K562 (cell line): ENCODE results near the gene BORA. TPM values are rescaled to one million over a fixed set of nuclear protein-coding genes. Genes with fewer than 3 reads are reported as not detected.

Experiments
- ATAC-seq: fragments of 200-7000 bp; cut with Tn5 transposase; 3 replicates; pipeline ENCODE4 v1.9.1; 2020; ENCODE audit warnings: moderate library complexity
- BruUV-seq: library from RNA; stranded (reverse); fragments of 400-500 nt; replicated peaks from 2 replicates; lab custom pipeline; 2021; lab: Mats Ljungman, UMichigan
- CTCF ChIA-PET: fragments of 300-600 bp; formaldehyde crosslinking; extraction: SDS; loops from one replicate; lab custom pipeline; 2021; ENCODE audit warnings: low intra/inter-chr PET ratio; lab: Yijun Ruan, JAX
- POLR2A ChIA-PET: fragments of 300-600, 350-650 bp; sonication (Branson Sonifier 250); formaldehyde crosslinking; extraction: SDS; loops from one replicate; lab custom pipeline; 2021; ENCODE audit warnings: antibody characterized with exemption, inconsistent platforms; lab: Yijun Ruan, JAX
- DNase-seq, 4 experiments: peaks; one replicate each; pipeline versions ENCODE4 v3.0.0 to v3.0.0-alpha.2; 2011 to 2018; ENCODE audit warnings: low spot score in 3 of 4, mixed read lengths in 3 of 4; ENCODE audit errors: extremely low read depth in 1 of 4
- FAIRE-seq: peaks from 2 replicates; lab custom pipeline; 2011; peaks lifted over from hg19 to GRCh38; lab: Jason Lieb, UNC
- H2AFZ ChIP-seq: 2 replicates; pipeline ENCODE4 v1.6.0; 2011; ENCODE audit warnings: low read depth, low read length, control low read depth, inconsistent platforms
- H3K27ac ChIP-seq: fragments of 200-600 bp; 3 replicates; pipeline ENCODE4 v1.8.0; 2011; ENCODE audit warnings: low read depth, mild to moderate bottlenecking, control low read depth, inconsistent platforms, low read length, moderate library complexity, mixed read lengths; ENCODE audit errors: extremely low read depth
- H3K27me3 ChIP-seq, 2 experiments: fragments of 300-600 bp in 1 of 2; 2 replicates in 1 of 2; 3 replicates in 1 of 2; pipeline versions ENCODE4 v1.6.0 to v1.8.0; 2011; ENCODE audit warnings: inconsistent platforms in 2 of 2, low read length in 2 of 2, mild to moderate bottlenecking in 1 of 2, mixed read lengths in 1 of 2, moderate library complexity in 1 of 2; ENCODE audit not compliant: control insufficient read depth in 2 of 2, insufficient read depth in 2 of 2
- H3K36me3 ChIP-seq: fragments of 300-600 bp; 3 replicates; pipeline ENCODE4 v1.8.0; 2011; ENCODE audit warnings: mild to moderate bottlenecking, low read length, inconsistent platforms; ENCODE audit not compliant: control insufficient read depth, insufficient read depth
- H3K4me1 ChIP-seq, 2 experiments: fragments of 200-600 bp in 1 of 2; replicated peaks in 1 of 2; 2 replicates in 1 of 2; 3 replicates in 1 of 2; pipeline versions ENCODE4 v1.5.1 to v1.8.0; 2011; ENCODE audit warnings: inconsistent platforms in 2 of 2, low read length in 2 of 2, mild to moderate bottlenecking in 1 of 2, mixed read lengths in 1 of 2, moderate library complexity in 1 of 2; ENCODE audit not compliant: control insufficient read depth in 2 of 2, insufficient read depth in 2 of 2
- H3K4me2 ChIP-seq: 2 replicates; pipeline ENCODE4 v1.6.1; 2011; ENCODE audit warnings: low read length, control low read depth, inconsistent platforms, mixed read lengths; ENCODE audit not compliant: insufficient read depth
- H3K4me3 ChIP-seq: fragments of 200-600 bp; sonication (generic), shearing (Covaris generic); 2 replicates; pipeline ENCODE4 v1.5.1; 2016; ENCODE audit warnings: control low read depth, inconsistent platforms
- H3K79me2 ChIP-seq: fragments of 200-600 bp; 3 replicates; pipeline ENCODE4 v1.8.0; 2011; ENCODE audit warnings: low read length, inconsistent platforms; ENCODE audit not compliant: control insufficient read depth, insufficient read depth
- H3K9ac ChIP-seq, 2 experiments: 2 replicates each; pipeline versions ENCODE4 v1.6.0 to v1.6.1; 2011; ENCODE audit warnings: low read depth in 2 of 2, low read length in 2 of 2, control low read depth in 1 of 2, inconsistent platforms in 1 of 2, mild to moderate bottlenecking in 1 of 2, mixed read lengths in 1 of 2; ENCODE audit not compliant: insufficient read depth in 1 of 2
- H3K9me1 ChIP-seq: one replicate; pipeline ENCODE4 v1.6.0; 2011; ENCODE audit warnings: inconsistent platforms, mild to moderate bottlenecking, low read length, moderate library complexity; ENCODE audit not compliant: control insufficient read depth, insufficient read depth
- H3K9me3 ChIP-seq: replicated peaks from 2 replicates; pipeline ENCODE4 v1.5.1; 2011; ENCODE audit warnings: low read depth, low read length, inconsistent platforms; ENCODE audit not compliant: control insufficient read depth, insufficient read depth
- H4K20me1 ChIP-seq: replicated peaks from 2 replicates; pipeline ENCODE4 v1.6.1; 2011; ENCODE audit warnings: low read length, inconsistent platforms, mixed read lengths; ENCODE audit not compliant: control insufficient read depth, insufficient read depth
- CAMTA2 ChIP-seq: fragments of 250-450 bp; sonication (Bioruptor Pico); conservative IDR thresholded peaks from 2 replicates; pipeline ENCODE4 v1.5.1; 2022
- KDM1A ChIP-seq, 2 experiments: fragments of 450-650 bp; IDR thresholded peaks; 2 replicates each; pipeline ENCODE4 v1.6.1; 2016; ENCODE audit warnings: mild to moderate bottlenecking in 2 of 2
- NUFIP1 ChIP-seq: fragments of 450-650 bp; IDR thresholded peaks from 2 replicates; pipeline ENCODE4 v1.6.1; 2018; ENCODE audit not compliant: partially characterized antibody
- RBBP5 ChIP-seq: fragments of 200-600 bp; sonication (generic); IDR thresholded peaks from 2 replicates; pipeline ENCODE4 v1.6.1; 2012; ENCODE audit warnings: borderline replicate concordance, mild to moderate bottlenecking, low read length, control low read depth, inconsistent platforms; ENCODE audit not compliant: insufficient read depth, poor library complexity, severe bottlenecking
- ZBTB17 ChIP-seq: fragments of 450-650 bp; formaldehyde crosslinking; IDR thresholded peaks from 2 replicates; pipeline ENCODE4 v1.4.0; 2020; ENCODE audit warnings: mild to moderate bottlenecking
- WGBS: fragments of 100-300 bp; shearing (Covaris generic); methylation state at CpG from one replicate; pipeline ENCODE4 v1.1.6; 2016; ENCODE audit warnings: low coverage, mixed read lengths; ENCODE audit not compliant: insufficient coverage; ENCODE audit errors: missing lambda C conversion rate; 5-methylcytosine and 5-hydroxymethylcytosine counted together
- in situ Hi-C: fragments of 300-500 bp; cut with MboI; formaldehyde crosslinking; loops from 4 replicates; pipeline ENCODE4 v1.15.0; 2018; ENCODE audit warnings: inconsistent platforms, mixed read lengths
- intact Hi-C: fragments of 100-400 bp; cut with micrococcal nuclease; formaldehyde crosslinking; loops from 2 replicates; pipeline ENCODE4 v1.14.2; 2022
- polyA plus RNA-seq, 8 experiments: library from polyadenylated mRNA; depleted of rRNA in 4 of 8; stranded (reverse) in 5 of 8; unstranded in 3 of 8; fragments of >200 nt; fragmentation: Nextera tagmentation in 2 of 8; fragmentation: Illumina TruSeq in 1 of 8; extraction: Ambion mirVana in 2 of 8; extraction: Trizol in 1 of 8; gene quantifications; 2 replicates each; pipeline versions ENCODE4 v1.2.1 to v1.2.3, GENCODE V29; 2011 to 2014; ENCODE audit warnings: inconsistent platforms in 1 of 8, missing spikeins in 1 of 8
- total RNA-seq, 7 experiments: library from RNA; depleted of rRNA in 6 of 7; stranded (reverse); fragments of >200 nt in 6 of 7; fragmentation: Illumina TruSeq in 2 of 7; extraction: Trizol in 2 of 7; gene quantifications; 2 replicates each; pipeline versions ENCODE4 v1.2.1 to v1.2.3, GENCODE V29; 2011 to 2021; ENCODE audit warnings: low replicate concordance in 1 of 7
- TF ChIP-seq, protein P1 (sequence below): fragments of 450-650 bp; formaldehyde crosslinking; IDR thresholded peaks from 2 replicates; pipeline ENCODE4 v1.4.0; 2020; ENCODE audit warnings: mild to moderate bottlenecking, mixed read lengths
- TF ChIP-seq, protein P2 (sequence below): fragments of 250-450 bp; sonication (Bioruptor Pico); IDR thresholded peaks from 2 replicates; pipeline ENCODE4 v1.5.0; 2021; ENCODE audit warnings: mild to moderate bottlenecking, borderline replicate concordance
- TF ChIP-seq, protein P3 (sequence below): fragments of 250-450 bp; sonication (Bioruptor Pico); IDR thresholded peaks from 2 replicates; pipeline ENCODE4 v1.4.0; 2020
- TF ChIP-seq, protein P4 (sequence below): fragments of 250-450 bp; sonication (Bioruptor Pico); IDR thresholded peaks from 2 replicates; pipeline ENCODE4 v1.5.0; 2020; ENCODE audit warnings: mild to moderate bottlenecking
- TF ChIP-seq, protein P5 (sequence below): fragments of 250-450 bp; sonication (Bioruptor Pico); IDR thresholded peaks from 2 replicates; pipeline ENCODE4 v1.8.0; 2022; ENCODE audit warnings: moderate library complexity, mild to moderate bottlenecking, inconsistent platforms

BORA gene
- total and polyA plus RNA-seq, 9 of the 15 experiments (the other 6 are each of a cell fraction or from before 2014, with no cell fraction given): 12.4 to 21.5 (median 18.2) TPM

DNA sequence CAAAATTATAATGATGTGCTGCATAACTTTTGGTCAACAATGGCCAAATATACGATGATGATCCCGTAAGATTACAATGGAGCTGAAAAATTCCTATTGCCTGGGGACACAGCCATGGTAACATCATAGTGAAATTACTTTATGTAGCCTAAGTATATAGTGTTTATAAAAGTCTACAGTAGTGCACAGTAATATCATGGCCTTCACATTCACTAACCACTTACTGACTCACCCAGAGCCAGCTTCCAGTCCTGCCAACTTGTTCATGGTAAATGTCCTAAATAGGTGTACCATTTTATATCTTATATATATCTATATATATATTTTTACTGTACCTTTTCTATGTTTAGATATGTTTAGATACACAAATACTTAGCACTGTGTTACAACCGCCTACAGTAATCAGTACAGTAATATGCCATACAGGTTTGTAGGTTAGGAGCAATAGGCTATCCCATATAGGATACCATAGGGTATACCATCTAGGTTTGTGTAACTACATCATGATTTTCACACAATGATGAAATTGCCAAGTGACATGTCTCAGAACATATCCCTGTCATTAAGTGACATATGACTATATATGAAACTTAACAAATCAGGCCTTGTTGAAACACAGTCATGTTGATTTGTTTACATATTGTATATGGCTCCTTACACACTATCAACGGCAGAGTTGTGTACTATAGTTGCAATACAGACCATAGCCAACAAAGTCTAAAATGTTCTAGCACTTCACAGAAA is 30.2 kb downstream of the BORA start (continued):
- TF ChIP-seq, protein P1, sequence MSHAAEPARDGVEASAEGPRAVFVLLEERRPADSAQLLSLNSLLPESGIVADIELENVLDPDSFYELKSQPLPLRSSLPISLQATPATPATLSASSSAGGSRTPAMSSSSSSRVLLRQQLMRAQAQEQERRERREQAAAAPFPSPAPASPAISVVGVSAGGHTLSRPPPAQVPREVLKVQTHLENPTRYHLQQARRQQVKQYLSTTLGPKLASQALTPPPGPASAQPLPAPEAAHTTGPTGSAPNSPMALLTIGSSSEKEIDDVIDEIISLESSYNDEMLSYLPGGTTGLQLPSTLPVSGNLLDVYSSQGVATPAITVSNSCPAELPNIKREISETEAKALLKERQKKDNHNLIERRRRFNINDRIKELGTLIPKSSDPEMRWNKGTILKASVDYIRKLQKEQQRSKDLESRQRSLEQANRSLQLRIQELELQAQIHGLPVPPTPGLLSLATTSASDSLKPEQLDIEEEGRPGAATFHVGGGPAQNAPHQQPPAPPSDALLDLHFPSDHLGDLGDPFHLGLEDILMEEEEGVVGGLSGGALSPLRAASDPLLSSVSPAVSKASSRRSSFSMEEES (CRISPR knock-in tag): no peak
- TF ChIP-seq, protein P2, sequence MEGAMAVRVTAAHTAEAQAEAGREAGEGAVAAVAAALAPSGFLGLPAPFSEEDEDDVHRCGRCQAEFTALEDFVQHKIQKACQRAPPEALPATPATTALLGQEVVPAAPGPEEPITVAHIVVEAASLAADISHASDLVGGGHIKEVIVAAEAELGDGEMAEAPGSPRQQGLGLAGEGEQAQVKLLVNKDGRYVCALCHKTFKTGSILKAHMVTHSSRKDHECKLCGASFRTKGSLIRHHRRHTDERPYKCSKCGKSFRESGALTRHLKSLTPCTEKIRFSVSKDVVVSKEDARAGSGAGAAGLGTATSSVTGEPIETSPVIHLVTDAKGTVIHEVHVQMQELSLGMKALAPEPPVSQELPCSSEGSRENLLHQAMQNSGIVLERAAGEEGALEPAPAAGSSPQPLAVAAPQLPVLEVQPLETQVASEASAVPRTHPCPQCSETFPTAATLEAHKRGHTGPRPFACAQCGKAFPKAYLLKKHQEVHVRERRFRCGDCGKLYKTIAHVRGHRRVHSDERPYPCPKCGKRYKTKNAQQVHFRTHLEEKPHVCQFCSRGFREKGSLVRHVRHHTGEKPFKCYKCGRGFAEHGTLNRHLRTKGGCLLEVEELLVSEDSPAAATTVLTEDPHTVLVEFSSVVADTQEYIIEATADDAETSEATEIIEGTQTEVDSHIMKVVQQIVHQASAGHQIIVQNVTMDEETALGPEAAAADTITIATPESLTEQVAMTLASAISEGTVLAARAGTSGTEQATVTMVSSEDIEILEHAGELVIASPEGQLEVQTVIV: no peak

DNA sequence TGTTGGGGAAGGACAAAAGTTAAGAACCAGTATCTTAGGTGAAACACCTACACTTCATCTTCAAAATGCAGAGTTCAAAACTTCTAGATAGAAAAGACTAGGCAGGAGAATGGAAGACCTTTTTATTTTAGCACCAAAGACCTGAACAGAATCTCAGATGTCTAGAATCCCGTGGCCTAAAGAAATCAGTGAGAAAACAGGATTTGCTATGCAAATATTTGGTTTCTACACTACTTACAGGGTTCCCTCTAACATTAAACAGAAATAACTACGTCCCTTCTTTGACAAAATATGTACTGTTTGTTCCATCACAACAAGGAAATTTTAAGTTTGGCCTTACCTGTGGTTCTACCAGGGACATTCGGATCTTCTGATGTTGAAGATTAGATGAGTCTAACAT is 32.5 kb downstream of the BORA start:
- ATAC-seq (no peak), FAIRE-seq (no peak), DNase-seq (no peak)
- no peaks in the 10 kb centered on the region for H3K27me3 ChIP-seq
- H3K4me1 ChIP-seq: no peaks in the 10 kb centered on the region
- H3K9me3 ChIP-seq: no peaks in the 10 kb centered on the region
- no peaks in the 10 kb centered on the region for H3K9me1 ChIP-seq
- no peak overlapping the region for H2AFZ ChIP-seq
- no TSS peak for BruUV-seq
- intact Hi-C loops: no loop called here
- peaks cover 88% of the 10 kb centered on the region for H3K36me3 ChIP-seq
- no peak overlapping the region for H3K27ac ChIP-seq
- TF ChIP-seq, protein P3, sequence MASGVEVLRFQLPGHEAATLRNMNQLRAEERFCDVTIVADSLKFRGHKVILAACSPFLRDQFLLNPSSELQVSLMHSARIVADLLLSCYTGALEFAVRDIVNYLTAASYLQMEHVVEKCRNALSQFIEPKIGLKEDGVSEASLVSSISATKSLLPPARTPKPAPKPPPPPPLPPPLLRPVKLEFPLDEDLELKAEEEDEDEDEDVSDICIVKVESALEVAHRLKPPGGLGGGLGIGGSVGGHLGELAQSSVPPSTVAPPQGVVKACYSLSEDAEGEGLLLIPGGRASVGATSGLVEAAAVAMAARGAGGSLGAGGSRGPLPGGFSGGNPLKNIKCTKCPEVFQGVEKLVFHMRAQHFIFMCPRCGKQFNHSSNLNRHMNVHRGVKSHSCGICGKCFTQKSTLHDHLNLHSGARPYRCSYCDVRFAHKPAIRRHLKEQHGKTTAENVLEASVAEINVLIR: no peak
- TF ChIP-seq ZBTB17 (CRISPR knock-in tag): no peak
- TF ChIP-seq, protein P4, sequence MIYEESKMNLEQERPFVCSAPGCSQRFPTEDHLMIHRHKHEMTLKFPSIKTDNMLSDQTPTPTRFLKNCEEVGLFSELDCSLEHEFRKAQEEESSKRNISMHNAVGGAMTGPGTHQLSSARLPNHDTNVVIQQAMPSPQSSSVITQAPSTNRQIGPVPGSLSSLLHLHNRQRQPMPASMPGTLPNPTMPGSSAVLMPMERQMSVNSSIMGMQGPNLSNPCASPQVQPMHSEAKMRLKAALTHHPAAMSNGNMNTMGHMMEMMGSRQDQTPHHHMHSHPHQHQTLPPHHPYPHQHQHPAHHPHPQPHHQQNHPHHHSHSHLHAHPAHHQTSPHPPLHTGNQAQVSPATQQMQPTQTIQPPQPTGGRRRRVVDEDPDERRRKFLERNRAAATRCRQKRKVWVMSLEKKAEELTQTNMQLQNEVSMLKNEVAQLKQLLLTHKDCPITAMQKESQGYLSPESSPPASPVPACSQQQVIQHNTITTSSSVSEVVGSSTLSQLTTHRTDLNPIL (CRISPR knock-in tag): no peak
- TF ChIP-seq RBBP5: no peak
- no peak for TF ChIP-seq CAMTA2 (CRISPR knock-in tag)
- TF ChIP-seq, protein P5, sequence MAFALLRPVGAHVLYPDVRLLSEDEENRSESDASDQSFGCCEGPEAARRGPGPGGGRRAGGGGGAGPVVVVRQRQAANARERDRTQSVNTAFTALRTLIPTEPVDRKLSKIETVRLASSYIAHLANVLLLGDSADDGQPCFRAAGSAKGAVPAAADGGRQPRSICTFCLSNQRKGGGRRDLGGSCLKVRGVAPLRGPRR: no peak
- TF ChIP-seq KDM1A (IDR thresholded peaks at IDR 0.05): no peak
- no peak for TF ChIP-seq NUFIP1
- H3K79me2 ChIP-seq: no peaks in the 10 kb centered on the region
- ChIA-PET CTCF (no interaction called here), POLR2A (no interaction called here)
- no peak overlapping the region for H3K4me2 ChIP-seq
- no peaks in the 10 kb centered on the region for H4K20me1 ChIP-seq
- 80% methylated on average over 3 of the region's 3 CpGs for WGBS
- in situ Hi-C loops: no loop called here
- H3K9ac ChIP-seq: no peak overlapping the region
- no peak overlapping the region for H3K4me3 ChIP-seq
